IMR-90 (cell line): ENCODE results near the gene MRC2. TPM values are rescaled to one million over a fixed set of nuclear protein-coding genes. Genes with fewer than 3 reads are reported as not detected.

ENCODE experiments used
- ATAC-seq: fragments of 200-7000 bp; cut with Tn5 transposase; 2 replicates; pipeline ENCODE4 v1.9.1; 2020; ENCODE audit warnings: low read depth, mild to moderate bottlenecking, moderate library complexity
- BruUV-seq: library from RNA; stranded (reverse); fragments of 400-500 nt; replicated peaks from 2 replicates; lab custom pipeline; 2021; lab: Mats Ljungman, UMichigan
- CTCF ChIA-PET: fragments of 300-600 bp; formaldehyde crosslinking; extraction: SDS; loops from one replicate; lab custom pipeline; 2021; ENCODE audit warnings: antibody characterized with exemption; lab: Yijun Ruan, JAX
- POLR2A ChIA-PET: fragments of 300-600 bp; sonication (Branson Sonifier 250); formaldehyde crosslinking; loops from one replicate; lab custom pipeline; 2022; ENCODE audit warnings: antibody characterized with exemption; ENCODE audit not compliant: unreplicated experiment; lab: Charles Lee
- DNase-seq: peaks from one replicate; pipeline ENCODE4 v3.0.0; 2013
- H2AFZ ChIP-seq: replicated peaks from 2 replicates; pipeline ENCODE3; 2013; ENCODE audit warnings: low read length, mild to moderate bottlenecking; ENCODE audit not compliant: poor library complexity
- H2AK5ac ChIP-seq: 2 replicates; pipeline ENCODE4 v1.6.1; 2013; ENCODE audit warnings: low read depth, low read length, inconsistent platforms
- H2AK9ac ChIP-seq: replicated peaks from 2 replicates; pipeline ENCODE3; 2013; ENCODE audit warnings: mild to moderate bottlenecking, low read depth, low read length, moderate library complexity; ENCODE audit not compliant: poor library complexity
- H2BK120ac ChIP-seq: 2 replicates; pipeline ENCODE4 v1.6.1; 2013; ENCODE audit warnings: low read depth, low read length, inconsistent platforms
- H2BK15ac ChIP-seq: 3 replicates; pipeline ENCODE4 v1.6.1; 2013; ENCODE audit warnings: low read depth, low read length, inconsistent platforms
- H2BK20ac ChIP-seq: 2 replicates; pipeline ENCODE4 v1.6.1; 2013; ENCODE audit warnings: low read depth, mild to moderate bottlenecking, inconsistent platforms, low read length, moderate library complexity
- H2BK5ac ChIP-seq: 2 replicates; pipeline ENCODE4 v1.6.1; 2013; ENCODE audit warnings: mild to moderate bottlenecking, low read depth, low read length, inconsistent platforms; ENCODE audit not compliant: poor library complexity, severe bottlenecking
- H3K14ac ChIP-seq: replicated peaks from 2 replicates; pipeline ENCODE4 v1.6.1; 2013; ENCODE audit warnings: low read depth, low read length, inconsistent platforms
- H3K18ac ChIP-seq: 2 replicates; pipeline ENCODE4 v1.6.1; 2013; ENCODE audit warnings: low read depth, low read length, control low read depth
- H3K23ac ChIP-seq: 2 replicates; pipeline ENCODE4 v1.6.1; 2013; ENCODE audit warnings: low read depth, low read length, inconsistent platforms
- H3K27ac ChIP-seq: 2 replicates; pipeline ENCODE4 v1.5.1; 2013; ENCODE audit warnings: mild to moderate bottlenecking, control low read depth, low read length; ENCODE audit not compliant: insufficient read depth
- H3K27me3 ChIP-seq: 2 replicates; pipeline ENCODE4 v1.6.1; 2013; ENCODE audit warnings: low read length; ENCODE audit not compliant: control insufficient read depth, insufficient read depth
- H3K36me3 ChIP-seq: 2 replicates; pipeline ENCODE4 v1.6.1; 2013; ENCODE audit warnings: low read length, mixed read lengths; ENCODE audit not compliant: control insufficient read depth, insufficient read depth
- H3K4ac ChIP-seq: 2 replicates; pipeline ENCODE4 v1.6.1; 2013; ENCODE audit warnings: low read depth, low read length, inconsistent platforms
- H3K4me1 ChIP-seq: 2 replicates; pipeline ENCODE4 v1.6.1; 2013; ENCODE audit warnings: low read length, mixed read lengths; ENCODE audit not compliant: control insufficient read depth, insufficient read depth
- H3K4me2 ChIP-seq: 2 replicates; pipeline ENCODE4 v1.6.1; 2013; ENCODE audit warnings: low read depth, mild to moderate bottlenecking, control low read depth, low read length, moderate library complexity
- H3K4me3 ChIP-seq: 2 replicates; pipeline ENCODE4 v1.5.1; 2013; ENCODE audit warnings: low read depth, mild to moderate bottlenecking, control low read depth, low read length, moderate library complexity; ENCODE audit not compliant: insufficient read depth
- H3K56ac ChIP-seq: 2 replicates; pipeline ENCODE4 v1.6.1; 2013; ENCODE audit warnings: low read length, inconsistent platforms; ENCODE audit not compliant: insufficient read depth; ENCODE audit errors: extremely low read depth
- H3K79me1 ChIP-seq, 2 experiments: 2 replicates each; pipeline ENCODE4 v1.6.1; 2013; ENCODE audit warnings: low read length in 2 of 2, inconsistent platforms in 1 of 2, low read depth in 1 of 2
- H3K9ac ChIP-seq: 2 replicates; pipeline ENCODE4 v1.6.1; 2013; ENCODE audit warnings: low read depth, low read length, control low read depth
- H3K9me1 ChIP-seq: 2 replicates; pipeline ENCODE4 v1.6.1; 2013; ENCODE audit warnings: low read length, inconsistent platforms; ENCODE audit not compliant: insufficient read depth
- H3K9me3 ChIP-seq: 2 replicates; pipeline ENCODE4 v1.6.1; 2013; ENCODE audit warnings: low read length; ENCODE audit not compliant: control insufficient read depth, insufficient read depth
- H4K20me1 ChIP-seq: 2 replicates; pipeline ENCODE4 v1.6.1; 2013; ENCODE audit warnings: low read length, inconsistent platforms; ENCODE audit not compliant: insufficient read depth
- H4K5ac ChIP-seq: 2 replicates; pipeline ENCODE4 v1.6.1; 2013; ENCODE audit warnings: mild to moderate bottlenecking, low read depth, low read length, control low read depth
- H4K8ac ChIP-seq, 2 experiments: 2 replicates each; pipeline ENCODE4 v1.6.1; 2013; ENCODE audit warnings: low read depth in 2 of 2, low read length in 2 of 2, control low read depth in 1 of 2, inconsistent platforms in 1 of 2
- H4K91ac ChIP-seq: 2 replicates; pipeline ENCODE4 v1.6.1; 2013; ENCODE audit warnings: low read depth, low read length, inconsistent platforms; ENCODE audit not compliant: insufficient read depth
- BHLHE40 ChIP-seq: fragments of 150-350 bp; IDR thresholded peaks from 2 replicates; pipeline ENCODE4 v1.6.1; 2016; ENCODE audit warnings: mild to moderate bottlenecking, low read depth, low read length
- CEBPB ChIP-seq: IDR thresholded peaks from 2 replicates; pipeline ENCODE4 v1.6.1; 2012; ENCODE audit warnings: low read depth, low read length, improper control_type of control experiment
- CHD1 ChIP-seq: IDR thresholded peaks from 2 replicates; pipeline ENCODE4 v1.6.1; 2012; ENCODE audit warnings: low read depth, low read length, improper control_type of control experiment
- CTCF ChIP-seq: conservative IDR thresholded peaks from 2 replicates; pipeline ENCODE4 v1.5.1; 2012; ENCODE audit warnings: mild to moderate bottlenecking, low read depth, low read length, improper control_type of control experiment
- FOS ChIP-seq: fragments of 150-350 bp; IDR thresholded peaks from 2 replicates; pipeline ENCODE4 v1.6.1; 2016; ENCODE audit warnings: low read depth, low read length
- MAFK ChIP-seq: IDR thresholded peaks from 2 replicates; pipeline ENCODE4 v1.6.1; 2012; ENCODE audit warnings: low read depth, low read length, improper control_type of control experiment
- MAZ ChIP-seq: IDR thresholded peaks from 2 replicates; pipeline ENCODE4 v1.6.1; 2012; ENCODE audit warnings: low read depth, mild to moderate bottlenecking, low read length, improper control_type of control experiment, moderate library complexity, borderline replicate concordance
- MXI1 ChIP-seq: IDR thresholded peaks from 2 replicates; pipeline ENCODE4 v1.6.1; 2012; ENCODE audit warnings: low read depth, mild to moderate bottlenecking, low read length, moderate library complexity, borderline replicate concordance
- NFE2L2 ChIP-seq: fragments of 150-350 bp; IDR thresholded peaks from 2 replicates; pipeline ENCODE4 v1.6.1; 2016; ENCODE audit warnings: low read depth, mild to moderate bottlenecking, low read length
- POLR2A ChIP-seq: IDR thresholded peaks from 2 replicates; pipeline ENCODE4 v1.6.1; 2012; ENCODE audit warnings: mild to moderate bottlenecking, low read depth, low read length
- RCOR1 ChIP-seq: IDR thresholded peaks from 2 replicates; pipeline ENCODE4 v1.6.1; 2012; ENCODE audit warnings: mild to moderate bottlenecking, low read length, improper control_type of control experiment; ENCODE audit not compliant: insufficient replicate concordance
- RFX5 ChIP-seq: IDR thresholded peaks from 2 replicates; pipeline ENCODE4 v1.8.0; 2012; ENCODE audit warnings: low read depth, mild to moderate bottlenecking, low read length, moderate library complexity
- WGBS, 2 experiments: methylation state at CpG; one replicate each; pipeline versions ENCODE4 v1.1.5 to v1.1.7; 2013; ENCODE audit warnings: missing lambda C conversion rate in 2 of 2; ENCODE audit not compliant: insufficient read length in 1 of 2; ENCODE audit errors: extremely low coverage in 2 of 2; 5-methylcytosine and 5-hydroxymethylcytosine counted together
- dilution Hi-C: fragments of 300-500 bp; cut with HindIII; formaldehyde crosslinking; loops from one replicate; pipeline ENCODE4 v1.14.3; 2018; ENCODE audit warnings: low sequenced_read_pairs; ENCODE audit not compliant: unreplicated experiment
- in situ Hi-C: fragments of 300-500 bp; cut with MboI; formaldehyde crosslinking; loops from 3 replicates; pipeline ENCODE4 v1.14.3; 2019; ENCODE audit warnings: low sequenced_read_pairs, inconsistent platforms, mixed read lengths
- intact Hi-C: fragments of 100-400 bp; cut with micrococcal nuclease; formaldehyde crosslinking; loops from 2 replicates; pipeline ENCODE4 v1.10.0; 2022
- polyA plus RNA-seq, 3 experiments: library from polyadenylated mRNA; depleted of rRNA; stranded (reverse); fragments of >200 nt; gene quantifications; 2 replicates each; pipeline ENCODE4 v1.2.3, GENCODE V29; 2012; ENCODE audit warnings: low replicate concordance in 1 of 3
- total RNA-seq: library from RNA; depleted of rRNA; stranded (reverse); fragments of >200 nt; gene quantifications from 2 replicates; pipeline ENCODE4 v1.2.3, GENCODE V29; 2012

MRC2 gene
- total and polyA plus RNA-seq, 2 of the 4 experiments (the other 2 are of a cell fraction): 39.3 to 137 TPM

DNA sequence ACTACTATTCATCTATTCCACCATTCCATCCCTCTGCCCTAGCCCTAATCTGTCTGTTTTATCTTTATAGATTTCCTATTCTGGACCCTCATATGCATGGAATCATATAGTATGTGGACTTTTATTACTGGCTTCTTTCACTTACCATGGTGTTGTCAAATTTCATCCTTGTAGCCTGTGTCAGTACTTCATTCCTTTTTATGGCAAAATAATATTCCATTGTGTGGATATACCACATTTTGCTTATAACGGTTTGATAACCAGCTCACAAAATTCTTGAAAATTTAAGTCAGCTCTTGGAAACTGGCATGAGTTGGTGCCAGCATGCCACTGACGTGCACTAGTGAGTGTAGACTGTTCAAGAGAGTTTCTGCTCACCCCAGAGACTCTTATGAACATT, 30.3 kb upstream of the MRC2 start:
- no peak overlapping the region for H2BK120ac ChIP-seq
- no peak overlapping the region for H3K4me3 ChIP-seq
- no peak overlapping the region for H4K91ac ChIP-seq
- H3K27me3 ChIP-seq: no peaks in the 10 kb centered on the region
- H3K9me3 ChIP-seq: no peaks in the 10 kb centered on the region
- no peak overlapping the region for H2BK15ac ChIP-seq
- H3K79me1 ChIP-seq: peaks cover 34% of the 10 kb centered on the region in 2 experiments
- peaks cover 11% of the 10 kb centered on the region for H4K20me1 ChIP-seq
- WGBS, 2 experiments: 100% methylated on average over 1 of the region's 2 CpGs; no CpG with 5 or more reads in 1 of the 2 experiments
- peaks cover 14% of the 10 kb centered on the region for H3K9me1 ChIP-seq
- H2AFZ ChIP-seq: no peak overlapping the region
- TF ChIP-seq MAFK (no peak), MXI1 (no peak), RCOR1 (no peak), CTCF (no peak), CHD1 (no peak), FOS (no peak), CEBPB (no peak), POLR2A (no peak), NFE2L2 (no peak), RFX5 (no peak), MAZ (no peak), BHLHE40 (no peak)
- no peak overlapping the region for H3K27ac ChIP-seq
- no peak overlapping the region for H3K23ac ChIP-seq
- no peak overlapping the region for H3K56ac ChIP-seq
- POLR2A ChIA-PET: no interaction called here
- peaks cover 33% of the 10 kb centered on the region for H3K36me3 ChIP-seq
- H2BK20ac ChIP-seq: no peak overlapping the region
- H4K5ac ChIP-seq: no peak overlapping the region
- H2AK9ac ChIP-seq: no peak overlapping the region
- H4K8ac ChIP-seq: no peak overlapping the region
- no peak overlapping the region for H3K14ac ChIP-seq
- peaks cover 7% of the 10 kb centered on the region for H3K4me1 ChIP-seq
- no peak overlapping the region for H3K4ac ChIP-seq
- no peak overlapping the region for H3K4me2 ChIP-seq
- CTCF ChIA-PET: no interaction called here
- no peak overlapping the region for H2BK5ac ChIP-seq
- dilution Hi-C loops (no loop called here), intact Hi-C loops (no loop called here), in situ Hi-C loops (no loop called here)
- no TSS peak for BruUV-seq
- no peak overlapping the region for H2AK5ac ChIP-seq
- no peak overlapping the region for H3K9ac ChIP-seq
- no peak for DNase-seq
- ATAC-seq: no peak
- H3K18ac ChIP-seq: no peak overlapping the region
